GM19035 (cell line): ENCODE measurements around the gene GRN.
"Not testable (repeated sequence)": the region's sequence is repeated elsewhere in the genome, so short reads cannot be mapped to it uniquely, and the experiment has no call there.

Experiments
- ATAC-seq: cut with Tn5 transposase; IDR thresholded peaks from one replicate; pipeline ENCODE4 v1.9.1; 2021; ENCODE audit not compliant: unreplicated experiment

Gene GRN

GRCh38 chr17:44360826-44361225 lies 15.7 kb downstream of the GRN start:
- ATAC-seq: no peak

GRCh38 chr17:44361292-44362260 lies 16.5 kb downstream of the GRN start:
- ATAC-seq: no peak

- ATAC-seq: no peak
Observed at GRCh38 chr17:44362459-44362948, 17.4 kb downstream of the GRN start.

- no peak for ATAC-seq
Observed at GRCh38 chr17:44362949-44363612, 18.0 kb downstream of the GRN start.

GRCh38 chr17:44363613-44364159 lies 18.6 kb downstream of the GRN start, which contains the start of gene FAM171A2:
Gene FAM171A2, minus strand, starts transcription at chr17:44363853. Its CDS starts 139 bp downstream, at chr17:44363714.
- no peak for ATAC-seq

- ATAC-seq: not testable (repeated sequence)
Observed at GRCh38 chr17:44365051-44365450, 19.9 kb downstream of the GRN start.

GRCh38 chr17:44367231-44367979 lies 22.3 kb downstream of the GRN start:
- no peak for ATAC-seq

- not testable (repeated sequence) for ATAC-seq
Observed at GRCh38 chr17:44368391-44369243, 23.5 kb downstream of the GRN start.

- not testable (repeated sequence) for ATAC-seq
Observed at GRCh38 chr17:44369414-44370023, 24.4 kb downstream of the GRN start.

GRCh38 chr17:44372036-44372435 lies 26.9 kb downstream of the GRN start:
- no peak for ATAC-seq

- no peak for ATAC-seq
Observed at GRCh38 chr17:44374306-44375195, 29.4 kb downstream of the GRN start.

- no peak for ATAC-seq
Observed at GRCh38 chr17:44375196-44376017, 30.3 kb downstream of the GRN start.

- ATAC-seq: no peak
Observed at GRCh38 chr17:44376124-44376523, 31.0 kb downstream of the GRN start.

GRCh38 chr17:44376779-44377178 lies 31.7 kb downstream of the GRN start:
- ATAC-seq: no peak

- ATAC-seq: no peak
Observed at GRCh38 chr17:44378171-44378705, 33.1 kb downstream of the GRN start.

GRCh38 chr17:44379887-44380286 lies 34.8 kb downstream of the GRN start:
- no peak for ATAC-seq

- ATAC-seq: no peak
Observed at GRCh38 chr17:44380767-44381166, 35.7 kb downstream of the GRN start.
